ENCODE data around the gene FBXL12.

The FBXL12 gene

DNA sequence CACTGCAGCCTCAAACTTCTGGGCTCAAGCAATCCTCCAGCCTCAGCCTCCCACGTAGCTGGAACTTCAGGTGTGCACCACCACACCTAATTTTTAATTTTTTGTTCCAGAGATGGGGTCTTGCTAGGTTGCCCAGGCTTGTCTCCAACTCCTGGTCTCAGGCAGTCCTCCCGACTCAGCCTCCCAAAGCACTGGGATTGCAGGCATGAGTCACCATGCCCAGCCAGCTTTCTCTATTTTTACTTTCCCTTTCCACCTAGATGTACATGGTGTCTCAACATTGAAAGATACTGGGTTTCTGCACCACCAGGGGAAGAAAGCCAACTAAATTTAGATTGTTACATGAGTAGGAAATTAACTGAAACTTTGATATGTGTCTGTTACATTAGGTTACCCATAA, 36.5 kb downstream of the FBXL12 start:
- TF ChIP-seq, protein P1, sequence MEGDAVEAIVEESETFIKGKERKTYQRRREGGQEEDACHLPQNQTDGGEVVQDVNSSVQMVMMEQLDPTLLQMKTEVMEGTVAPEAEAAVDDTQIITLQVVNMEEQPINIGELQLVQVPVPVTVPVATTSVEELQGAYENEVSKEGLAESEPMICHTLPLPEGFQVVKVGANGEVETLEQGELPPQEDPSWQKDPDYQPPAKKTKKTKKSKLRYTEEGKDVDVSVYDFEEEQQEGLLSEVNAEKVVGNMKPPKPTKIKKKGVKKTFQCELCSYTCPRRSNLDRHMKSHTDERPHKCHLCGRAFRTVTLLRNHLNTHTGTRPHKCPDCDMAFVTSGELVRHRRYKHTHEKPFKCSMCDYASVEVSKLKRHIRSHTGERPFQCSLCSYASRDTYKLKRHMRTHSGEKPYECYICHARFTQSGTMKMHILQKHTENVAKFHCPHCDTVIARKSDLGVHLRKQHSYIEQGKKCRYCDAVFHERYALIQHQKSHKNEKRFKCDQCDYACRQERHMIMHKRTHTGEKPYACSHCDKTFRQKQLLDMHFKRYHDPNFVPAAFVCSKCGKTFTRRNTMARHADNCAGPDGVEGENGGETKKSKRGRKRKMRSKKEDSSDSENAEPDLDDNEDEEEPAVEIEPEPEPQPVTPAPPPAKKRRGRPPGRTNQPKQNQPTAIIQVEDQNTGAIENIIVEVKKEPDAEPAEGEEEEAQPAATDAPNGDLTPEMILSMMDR (IDR thresholded peaks at IDR 0.05), result no peak

GRCh38 chr19:9768175-9769112, 50.4 kb downstream of the FBXL12 start, which contains the start of gene ZNF846:
Gene ZNF846 (minus strand): TSS chr19:9768738. CDS start chr19:9764950, 3,788 bp downstream.
- TF ChIP-seq, protein P1 (IDR thresholded peaks at IDR 0.05), result no peak
